IMR-90 (cell line): Measurements from ENCODE around the gene DCDC2. TPM values are rescaled to one million over a fixed set of nuclear protein-coding genes. Genes with fewer than 3 reads are reported as not detected.

Experiments
- ATAC-seq: fragments of 200-7000 bp; cut with Tn5 transposase; 2 replicates; pipeline ENCODE4 v1.9.1; 2020; ENCODE audit warnings: low read depth, mild to moderate bottlenecking, moderate library complexity
- BruUV-seq: library from RNA; stranded (reverse); fragments of 400-500 nt; replicated peaks from 2 replicates; lab custom pipeline; 2021; lab: Mats Ljungman, UMichigan
- CTCF ChIA-PET: fragments of 300-600 bp; formaldehyde crosslinking; extraction: SDS; loops from one replicate; lab custom pipeline; 2021; ENCODE audit warnings: antibody characterized with exemption; lab: Yijun Ruan, JAX
- POLR2A ChIA-PET: fragments of 300-600 bp; sonication (Branson Sonifier 250); formaldehyde crosslinking; loops from one replicate; lab custom pipeline; 2022; ENCODE audit warnings: antibody characterized with exemption; ENCODE audit not compliant: unreplicated experiment; lab: Charles Lee
- DNase-seq: peaks from one replicate; pipeline ENCODE4 v3.0.0; 2013
- H2AFZ ChIP-seq: replicated peaks from 2 replicates; pipeline ENCODE3; 2013; ENCODE audit warnings: low read length, mild to moderate bottlenecking; ENCODE audit not compliant: poor library complexity
- H2AK5ac ChIP-seq: 2 replicates; pipeline ENCODE4 v1.6.1; 2013; ENCODE audit warnings: low read depth, low read length, inconsistent platforms
- H2AK9ac ChIP-seq: replicated peaks from 2 replicates; pipeline ENCODE3; 2013; ENCODE audit warnings: mild to moderate bottlenecking, low read depth, low read length, moderate library complexity; ENCODE audit not compliant: poor library complexity
- H2BK120ac ChIP-seq: 2 replicates; pipeline ENCODE4 v1.6.1; 2013; ENCODE audit warnings: low read depth, low read length, inconsistent platforms
- H2BK15ac ChIP-seq: 3 replicates; pipeline ENCODE4 v1.6.1; 2013; ENCODE audit warnings: low read depth, low read length, inconsistent platforms
- H2BK20ac ChIP-seq: 2 replicates; pipeline ENCODE4 v1.6.1; 2013; ENCODE audit warnings: low read depth, mild to moderate bottlenecking, inconsistent platforms, low read length, moderate library complexity
- H2BK5ac ChIP-seq: 2 replicates; pipeline ENCODE4 v1.6.1; 2013; ENCODE audit warnings: mild to moderate bottlenecking, low read depth, low read length, inconsistent platforms; ENCODE audit not compliant: poor library complexity, severe bottlenecking
- H3K14ac ChIP-seq: replicated peaks from 2 replicates; pipeline ENCODE4 v1.6.1; 2013; ENCODE audit warnings: low read depth, low read length, inconsistent platforms
- H3K18ac ChIP-seq: 2 replicates; pipeline ENCODE4 v1.6.1; 2013; ENCODE audit warnings: low read depth, low read length, control low read depth
- H3K23ac ChIP-seq: 2 replicates; pipeline ENCODE4 v1.6.1; 2013; ENCODE audit warnings: low read depth, low read length, inconsistent platforms
- H3K27ac ChIP-seq: 2 replicates; pipeline ENCODE4 v1.5.1; 2013; ENCODE audit warnings: mild to moderate bottlenecking, control low read depth, low read length; ENCODE audit not compliant: insufficient read depth
- H3K27me3 ChIP-seq: 2 replicates; pipeline ENCODE4 v1.6.1; 2013; ENCODE audit warnings: low read length; ENCODE audit not compliant: control insufficient read depth, insufficient read depth
- H3K36me3 ChIP-seq: 2 replicates; pipeline ENCODE4 v1.6.1; 2013; ENCODE audit warnings: low read length, mixed read lengths; ENCODE audit not compliant: control insufficient read depth, insufficient read depth
- H3K4ac ChIP-seq: 2 replicates; pipeline ENCODE4 v1.6.1; 2013; ENCODE audit warnings: low read depth, low read length, inconsistent platforms
- H3K4me1 ChIP-seq: 2 replicates; pipeline ENCODE4 v1.6.1; 2013; ENCODE audit warnings: low read length, mixed read lengths; ENCODE audit not compliant: control insufficient read depth, insufficient read depth
- H3K4me2 ChIP-seq: 2 replicates; pipeline ENCODE4 v1.6.1; 2013; ENCODE audit warnings: low read depth, mild to moderate bottlenecking, control low read depth, low read length, moderate library complexity
- H3K4me3 ChIP-seq: 2 replicates; pipeline ENCODE4 v1.5.1; 2013; ENCODE audit warnings: low read depth, mild to moderate bottlenecking, control low read depth, low read length, moderate library complexity; ENCODE audit not compliant: insufficient read depth
- H3K56ac ChIP-seq: 2 replicates; pipeline ENCODE4 v1.6.1; 2013; ENCODE audit warnings: low read length, inconsistent platforms; ENCODE audit not compliant: insufficient read depth; ENCODE audit errors: extremely low read depth
- H3K79me1 ChIP-seq, 2 experiments: 2 replicates each; pipeline ENCODE4 v1.6.1; 2013; ENCODE audit warnings: low read length in 2 of 2, inconsistent platforms in 1 of 2, low read depth in 1 of 2
- H3K9ac ChIP-seq: 2 replicates; pipeline ENCODE4 v1.6.1; 2013; ENCODE audit warnings: low read depth, low read length, control low read depth
- H3K9me1 ChIP-seq: 2 replicates; pipeline ENCODE4 v1.6.1; 2013; ENCODE audit warnings: low read length, inconsistent platforms; ENCODE audit not compliant: insufficient read depth
- H3K9me3 ChIP-seq: 2 replicates; pipeline ENCODE4 v1.6.1; 2013; ENCODE audit warnings: low read length; ENCODE audit not compliant: control insufficient read depth, insufficient read depth
- H4K20me1 ChIP-seq: 2 replicates; pipeline ENCODE4 v1.6.1; 2013; ENCODE audit warnings: low read length, inconsistent platforms; ENCODE audit not compliant: insufficient read depth
- H4K5ac ChIP-seq: 2 replicates; pipeline ENCODE4 v1.6.1; 2013; ENCODE audit warnings: mild to moderate bottlenecking, low read depth, low read length, control low read depth
- H4K8ac ChIP-seq, 2 experiments: 2 replicates each; pipeline ENCODE4 v1.6.1; 2013; ENCODE audit warnings: low read depth in 2 of 2, low read length in 2 of 2, control low read depth in 1 of 2, inconsistent platforms in 1 of 2
- H4K91ac ChIP-seq: 2 replicates; pipeline ENCODE4 v1.6.1; 2013; ENCODE audit warnings: low read depth, low read length, inconsistent platforms; ENCODE audit not compliant: insufficient read depth
- BHLHE40 ChIP-seq: fragments of 150-350 bp; IDR thresholded peaks from 2 replicates; pipeline ENCODE4 v1.6.1; 2016; ENCODE audit warnings: mild to moderate bottlenecking, low read depth, low read length
- CEBPB ChIP-seq: IDR thresholded peaks from 2 replicates; pipeline ENCODE4 v1.6.1; 2012; ENCODE audit warnings: low read depth, low read length, improper control_type of control experiment
- CHD1 ChIP-seq: IDR thresholded peaks from 2 replicates; pipeline ENCODE4 v1.6.1; 2012; ENCODE audit warnings: low read depth, low read length, improper control_type of control experiment
- ELK1 ChIP-seq: fragments of 150-350 bp; IDR thresholded peaks from 2 replicates; pipeline ENCODE4 v1.6.1; 2016; ENCODE audit warnings: low read depth, mild to moderate bottlenecking, low read length, moderate library complexity, borderline replicate concordance
- FOS ChIP-seq: fragments of 150-350 bp; IDR thresholded peaks from 2 replicates; pipeline ENCODE4 v1.6.1; 2016; ENCODE audit warnings: low read depth, low read length
- MAFK ChIP-seq: IDR thresholded peaks from 2 replicates; pipeline ENCODE4 v1.6.1; 2012; ENCODE audit warnings: low read depth, low read length, improper control_type of control experiment
- MAZ ChIP-seq: IDR thresholded peaks from 2 replicates; pipeline ENCODE4 v1.6.1; 2012; ENCODE audit warnings: low read depth, mild to moderate bottlenecking, low read length, improper control_type of control experiment, moderate library complexity, borderline replicate concordance
- MXI1 ChIP-seq: IDR thresholded peaks from 2 replicates; pipeline ENCODE4 v1.6.1; 2012; ENCODE audit warnings: low read depth, mild to moderate bottlenecking, low read length, moderate library complexity, borderline replicate concordance
- NFE2L2 ChIP-seq: fragments of 150-350 bp; IDR thresholded peaks from 2 replicates; pipeline ENCODE4 v1.6.1; 2016; ENCODE audit warnings: low read depth, mild to moderate bottlenecking, low read length
- POLR2A ChIP-seq: IDR thresholded peaks from 2 replicates; pipeline ENCODE4 v1.6.1; 2012; ENCODE audit warnings: mild to moderate bottlenecking, low read depth, low read length
- RAD21 ChIP-seq: IDR thresholded peaks from 2 replicates; pipeline ENCODE4 v1.6.1; 2012; ENCODE audit warnings: low read length, improper control_type of control experiment
- RCOR1 ChIP-seq: IDR thresholded peaks from 2 replicates; pipeline ENCODE4 v1.6.1; 2012; ENCODE audit warnings: mild to moderate bottlenecking, low read length, improper control_type of control experiment; ENCODE audit not compliant: insufficient replicate concordance
- RFX5 ChIP-seq: IDR thresholded peaks from 2 replicates; pipeline ENCODE4 v1.8.0; 2012; ENCODE audit warnings: low read depth, mild to moderate bottlenecking, low read length, moderate library complexity
- SMC3 ChIP-seq: fragments of 150-350 bp; IDR thresholded peaks from 2 replicates; pipeline ENCODE4 v1.6.1; 2016; ENCODE audit warnings: low read depth, mild to moderate bottlenecking, antibody characterized with exemption, low read length, moderate library complexity
- USF2 ChIP-seq: fragments of 150-350 bp; IDR thresholded peaks from 2 replicates; pipeline ENCODE4 v1.6.1; 2017; ENCODE audit warnings: mild to moderate bottlenecking, antibody characterized with exemption, low read length, low read depth
- WGBS, 2 experiments: methylation state at CpG; one replicate each; pipeline versions ENCODE4 v1.1.5 to v1.1.7; 2013; ENCODE audit warnings: missing lambda C conversion rate in 2 of 2; ENCODE audit not compliant: insufficient read length in 1 of 2; ENCODE audit errors: extremely low coverage in 2 of 2; 5-methylcytosine and 5-hydroxymethylcytosine counted together
- dilution Hi-C: fragments of 300-500 bp; cut with HindIII; formaldehyde crosslinking; loops from one replicate; pipeline ENCODE4 v1.14.3; 2018; ENCODE audit warnings: low sequenced_read_pairs; ENCODE audit not compliant: unreplicated experiment
- in situ Hi-C: fragments of 300-500 bp; cut with MboI; formaldehyde crosslinking; loops from 3 replicates; pipeline ENCODE4 v1.14.3; 2019; ENCODE audit warnings: low sequenced_read_pairs, inconsistent platforms, mixed read lengths
- intact Hi-C: fragments of 100-400 bp; cut with micrococcal nuclease; formaldehyde crosslinking; loops from 2 replicates; pipeline ENCODE4 v1.10.0; 2022
- polyA plus RNA-seq, 3 experiments: library from polyadenylated mRNA; depleted of rRNA; stranded (reverse); fragments of >200 nt; gene quantifications; 2 replicates each; pipeline ENCODE4 v1.2.3, GENCODE V29; 2012; ENCODE audit warnings: low replicate concordance in 1 of 3
- total RNA-seq: library from RNA; depleted of rRNA; stranded (reverse); fragments of >200 nt; gene quantifications from 2 replicates; pipeline ENCODE4 v1.2.3, GENCODE V29; 2012
- TF ChIP-seq, protein P1 (sequence below): conservative IDR thresholded peaks from 2 replicates; pipeline ENCODE4 v1.5.1; 2012; ENCODE audit warnings: mild to moderate bottlenecking, low read depth, low read length, improper control_type of control experiment

Gene DCDC2
- total and polyA plus RNA-seq, 2 of the 4 experiments (the other 2 are of a cell fraction) = not detected

DNA sequence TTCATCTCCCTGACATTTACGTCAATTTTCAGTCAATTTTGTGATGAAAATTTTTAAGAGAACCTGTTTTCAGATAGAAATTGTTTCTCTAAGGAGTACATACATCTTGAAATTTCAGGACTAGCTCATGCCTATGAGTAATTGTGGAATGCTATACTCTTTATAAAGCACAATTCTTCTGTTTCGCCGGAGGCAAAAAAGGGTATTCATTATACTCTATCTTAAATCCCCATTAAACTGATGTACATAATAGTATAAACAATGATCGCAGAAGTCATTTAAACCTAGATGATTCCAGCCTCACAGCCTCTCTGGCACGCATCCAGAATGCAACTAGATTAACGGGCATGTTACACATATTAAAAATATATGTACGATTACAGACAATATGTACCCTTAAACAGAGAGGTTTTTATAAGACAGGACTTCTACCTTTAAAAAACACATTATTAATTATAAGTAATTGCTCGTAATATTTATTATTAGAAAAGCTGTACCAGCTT lies 169.2 kb downstream of the DCDC2 start:
- Histone ChIP-seq H4K5ac (no peak overlapping the region), H3K4me1 (no peaks in the 10 kb centered on the region), H3K9me3 (no peaks in the 10 kb centered on the region), H3K56ac (no peak overlapping the region), H3K18ac (no peak overlapping the region), H2BK15ac (no peak overlapping the region), H4K8ac (no peak overlapping the region), H3K27me3 (no peaks in the 10 kb centered on the region), H2AFZ (no peak overlapping the region), H3K36me3 (no peaks in the 10 kb centered on the region), H3K4ac (no peak overlapping the region), H2BK5ac (no peak overlapping the region), H3K4me3 (no peak overlapping the region), H2AK9ac (no peak overlapping the region), H2BK120ac (no peak overlapping the region), H3K9me1 (no peaks in the 10 kb centered on the region), H3K9ac (no peak overlapping the region), H3K14ac (no peak overlapping the region), H3K23ac (no peak overlapping the region), H3K27ac (no peak overlapping the region), H2AK5ac (no peak overlapping the region), H4K91ac (no peak overlapping the region), H3K4me2 (no peak overlapping the region), H4K20me1 (no peaks in the 10 kb centered on the region), H3K79me1 (no peaks in the 10 kb centered on the region), H2BK20ac (no peak overlapping the region)
- DNase-seq (no peak), ATAC-seq (no peak)
- BruUV-seq = no TSS peak
- TF ChIP-seq MAZ = no peak
- TF ChIP-seq RAD21 = no peak
- no peak for TF ChIP-seq MAFK
- no peak for TF ChIP-seq CHD1
- no peak for TF ChIP-seq RFX5
- TF ChIP-seq MXI1 = no peak
- TF ChIP-seq RCOR1 = no peak
- TF ChIP-seq, protein P1, sequence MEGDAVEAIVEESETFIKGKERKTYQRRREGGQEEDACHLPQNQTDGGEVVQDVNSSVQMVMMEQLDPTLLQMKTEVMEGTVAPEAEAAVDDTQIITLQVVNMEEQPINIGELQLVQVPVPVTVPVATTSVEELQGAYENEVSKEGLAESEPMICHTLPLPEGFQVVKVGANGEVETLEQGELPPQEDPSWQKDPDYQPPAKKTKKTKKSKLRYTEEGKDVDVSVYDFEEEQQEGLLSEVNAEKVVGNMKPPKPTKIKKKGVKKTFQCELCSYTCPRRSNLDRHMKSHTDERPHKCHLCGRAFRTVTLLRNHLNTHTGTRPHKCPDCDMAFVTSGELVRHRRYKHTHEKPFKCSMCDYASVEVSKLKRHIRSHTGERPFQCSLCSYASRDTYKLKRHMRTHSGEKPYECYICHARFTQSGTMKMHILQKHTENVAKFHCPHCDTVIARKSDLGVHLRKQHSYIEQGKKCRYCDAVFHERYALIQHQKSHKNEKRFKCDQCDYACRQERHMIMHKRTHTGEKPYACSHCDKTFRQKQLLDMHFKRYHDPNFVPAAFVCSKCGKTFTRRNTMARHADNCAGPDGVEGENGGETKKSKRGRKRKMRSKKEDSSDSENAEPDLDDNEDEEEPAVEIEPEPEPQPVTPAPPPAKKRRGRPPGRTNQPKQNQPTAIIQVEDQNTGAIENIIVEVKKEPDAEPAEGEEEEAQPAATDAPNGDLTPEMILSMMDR = no peak
- TF ChIP-seq POLR2A = no peak
- TF ChIP-seq USF2 = no peak
- TF ChIP-seq BHLHE40 = no peak
- no peak for TF ChIP-seq ELK1
- no peak for TF ChIP-seq SMC3
- no peak for TF ChIP-seq NFE2L2
- no peak for TF ChIP-seq CEBPB
- no peak for TF ChIP-seq FOS
- POLR2A ChIA-PET = no interaction called here
- dilution Hi-C loops = no loop called here
- WGBS, 2 experiments = no CpG with 5 or more reads among the region's 8 CpGs
- CTCF ChIA-PET = no interaction called here
- intact Hi-C loops = no loop called here
- in situ Hi-C loops = no loop called here
